GM12865 (cell line): ENCODE results near the gene CYP2W1.

Experiments used
- DNase-seq: peaks from one replicate; pipeline ENCODE4 v3.0.0; 2010; ENCODE audit warnings: low read depth
- H3K4me3 ChIP-seq: 2 replicates; pipeline ENCODE4 v1.5.1; 2011; ENCODE audit warnings: mild to moderate bottlenecking, low read depth, low read length, control low read depth
- TF ChIP-seq, protein P1 (sequence below): IDR thresholded peaks from 2 replicates; pipeline ENCODE4 v1.5.1; 2011; ENCODE audit warnings: low read length, control low read depth, low read depth, inconsistent platforms; ENCODE audit not compliant: insufficient read depth; ENCODE audit errors: missing control alignments

Gene CYP2W1

DNA sequence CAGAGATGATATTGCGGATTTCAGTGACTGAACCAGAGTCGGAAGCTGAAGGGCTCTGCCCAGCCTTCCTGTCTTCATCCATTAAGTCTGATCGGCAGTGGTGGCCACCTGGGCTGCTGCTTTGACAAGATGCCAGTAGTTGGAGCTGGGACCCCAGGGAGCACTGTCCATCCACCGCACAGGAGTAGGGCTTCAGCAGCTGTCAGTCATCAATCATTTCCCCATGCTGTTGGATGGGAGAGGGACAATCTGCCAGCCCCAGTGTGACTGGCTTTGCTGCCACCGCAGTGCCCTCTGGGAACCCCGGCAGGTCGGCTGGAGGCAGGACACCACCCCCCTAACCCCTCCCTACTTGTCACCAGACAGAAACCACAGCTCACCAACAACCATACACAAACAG, 38.4 kb downstream of the CYP2W1 start:
- DNase-seq = no peak
- H3K4me3 ChIP-seq = no peak overlapping the region
- TF ChIP-seq, protein P1, sequence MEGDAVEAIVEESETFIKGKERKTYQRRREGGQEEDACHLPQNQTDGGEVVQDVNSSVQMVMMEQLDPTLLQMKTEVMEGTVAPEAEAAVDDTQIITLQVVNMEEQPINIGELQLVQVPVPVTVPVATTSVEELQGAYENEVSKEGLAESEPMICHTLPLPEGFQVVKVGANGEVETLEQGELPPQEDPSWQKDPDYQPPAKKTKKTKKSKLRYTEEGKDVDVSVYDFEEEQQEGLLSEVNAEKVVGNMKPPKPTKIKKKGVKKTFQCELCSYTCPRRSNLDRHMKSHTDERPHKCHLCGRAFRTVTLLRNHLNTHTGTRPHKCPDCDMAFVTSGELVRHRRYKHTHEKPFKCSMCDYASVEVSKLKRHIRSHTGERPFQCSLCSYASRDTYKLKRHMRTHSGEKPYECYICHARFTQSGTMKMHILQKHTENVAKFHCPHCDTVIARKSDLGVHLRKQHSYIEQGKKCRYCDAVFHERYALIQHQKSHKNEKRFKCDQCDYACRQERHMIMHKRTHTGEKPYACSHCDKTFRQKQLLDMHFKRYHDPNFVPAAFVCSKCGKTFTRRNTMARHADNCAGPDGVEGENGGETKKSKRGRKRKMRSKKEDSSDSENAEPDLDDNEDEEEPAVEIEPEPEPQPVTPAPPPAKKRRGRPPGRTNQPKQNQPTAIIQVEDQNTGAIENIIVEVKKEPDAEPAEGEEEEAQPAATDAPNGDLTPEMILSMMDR = no peak

DNA sequence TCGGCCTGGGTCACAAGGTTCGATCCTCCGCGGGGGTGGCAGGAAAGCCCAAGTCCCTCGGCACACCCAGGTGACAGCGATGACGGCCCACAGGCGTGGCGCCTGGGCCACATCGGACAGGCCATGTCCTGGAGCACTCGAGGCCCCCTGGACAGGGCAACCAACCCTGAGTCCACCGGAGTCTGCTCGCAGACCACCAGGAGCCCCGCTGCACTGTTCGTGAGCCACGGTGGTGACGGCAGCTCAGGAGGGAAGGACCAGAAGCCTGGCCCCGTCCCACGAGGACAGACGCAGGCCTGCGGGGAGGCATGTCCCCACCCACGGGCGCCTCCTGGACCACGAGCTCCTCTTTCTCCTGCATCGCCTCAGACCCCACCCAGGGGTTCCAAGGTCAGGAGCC, 39.0 kb downstream of the CYP2W1 start:
- no peak for DNase-seq
- H3K4me3 ChIP-seq = no peak overlapping the region
- TF ChIP-seq, protein P1 = no peak

- TF ChIP-seq, protein P1 = no peak
- no peak for DNase-seq
These were observed 39.4 kb downstream of the CYP2W1 start for GRCh38 chr7:1022356-1022755.

GRCh38 chr7:1022801-1023465, 40.0 kb downstream of the CYP2W1 start:
- H3K4me3 ChIP-seq = peak overlapping the region; percentile 84
- DNase-seq = peak; percentile 64
- TF ChIP-seq, protein P1 = no peak

More at GRCh38 chr7:1022356-1022755, 39.4 kb downstream of the CYP2W1 start:
- H3K4me3 ChIP-seq = no peak overlapping the region

- TF ChIP-seq, protein P1 = no peak
- peak overlapping the region; percentile 84 for H3K4me3 ChIP-seq
- DNase-seq = peak; percentile 96
These were observed 41.4 kb downstream of the CYP2W1 start for GRCh38 chr7:1024331-1024841.

GRCh38 chr7:1024876-1025742, 42.1 kb downstream of the CYP2W1 start:
- TF ChIP-seq, protein P1 = no peak
- no peak for DNase-seq
- H3K4me3 ChIP-seq = peak overlapping the region; percentile 84
